HEK293T (cell line): ENCODE results near the gene BCAR3.

Source experiments
- ARNT ChIP-seq: fragments of 450-650 bp; IDR thresholded peaks from 2 replicates; pipeline ENCODE4 v1.6.1; 2017; ENCODE audit warnings: mild to moderate bottlenecking
- BHLHE40 ChIP-seq: fragments of 450-650 bp; IDR thresholded peaks from 2 replicates; pipeline ENCODE4 v1.6.1; 2016; ENCODE audit warnings: mild to moderate bottlenecking, moderate library complexity, borderline replicate concordance
- ELF4 ChIP-seq: fragments of 450-650 bp; IDR thresholded peaks from 2 replicates; pipeline ENCODE4 v1.6.1; 2017; ENCODE audit warnings: antibody characterized with exemption
- FOXA1 ChIP-seq: fragments of 450-650 bp; IDR thresholded peaks from 2 replicates; pipeline ENCODE4 v1.6.1; 2016; ENCODE audit warnings: mild to moderate bottlenecking
- FOXK2 ChIP-seq: fragments of 450-650 bp; IDR thresholded peaks from 2 replicates; pipeline ENCODE4 v1.6.1; 2016; ENCODE audit warnings: mild to moderate bottlenecking
- FOXM1 ChIP-seq: fragments of 450-650 bp; IDR thresholded peaks from 2 replicates; pipeline ENCODE4 v1.6.1; 2017; ENCODE audit warnings: mild to moderate bottlenecking, borderline replicate concordance
- HDGF ChIP-seq: fragments of 450-650 bp; IDR thresholded peaks from 2 replicates; pipeline ENCODE4 v1.6.1; 2017; ENCODE audit warnings: antibody characterized with exemption, borderline replicate concordance
- L3MBTL2 ChIP-seq: fragments of 450-650 bp; conservative IDR thresholded peaks from 2 replicates; pipeline ENCODE4 v1.6.1; 2016; ENCODE audit warnings: mild to moderate bottlenecking
- NFRKB ChIP-seq: fragments of 450-650 bp; IDR thresholded peaks from 2 replicates; pipeline ENCODE4 v1.6.1; 2016; ENCODE audit warnings: mild to moderate bottlenecking, moderate library complexity
- SP1 ChIP-seq: fragments of 450-650 bp; IDR thresholded peaks from 2 replicates; pipeline ENCODE4 v1.6.1; 2017
- SUZ12 ChIP-seq: fragments of 450-650 bp; IDR thresholded peaks from 2 replicates; pipeline ENCODE4 v1.6.1; 2016; ENCODE audit warnings: mild to moderate bottlenecking
- ZNF384 ChIP-seq: fragments of 450-650 bp; IDR thresholded peaks from 2 replicates; pipeline ENCODE4 v1.6.1; 2016
- TF ChIP-seq, protein P1 (sequence below): fragments of 450-650 bp; IDR thresholded peaks from 2 replicates; pipeline ENCODE4 v1.6.1; 2016

DNA sequence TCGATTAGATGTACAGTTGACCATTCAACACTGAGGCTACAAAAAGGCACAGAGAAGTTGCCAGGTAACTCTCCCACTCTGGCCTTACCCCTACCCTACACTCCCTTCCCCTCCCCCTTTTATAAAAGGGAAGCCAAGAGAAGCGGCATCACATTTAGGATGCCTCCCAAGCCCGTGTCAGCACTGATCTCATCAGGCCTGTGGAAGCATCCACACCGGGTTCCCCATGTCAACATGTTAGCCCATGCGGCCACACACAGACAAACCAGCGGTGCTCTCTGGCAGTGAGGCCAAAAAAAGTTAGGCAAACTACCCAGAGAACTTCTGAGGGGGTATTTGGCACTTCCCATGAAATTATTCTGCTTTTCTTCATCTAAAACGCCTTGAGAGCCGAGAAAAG is 29.9 kb downstream of the BCAR3 start:
- no peak for TF ChIP-seq ZNF384
- TF ChIP-seq SP1 = no peak
- TF ChIP-seq SUZ12 = no peak
- no peak for TF ChIP-seq FOXK2
- TF ChIP-seq FOXA1 = no peak
- TF ChIP-seq FOXM1 = no peak
- no peak for TF ChIP-seq ARNT
- TF ChIP-seq, protein P1, sequence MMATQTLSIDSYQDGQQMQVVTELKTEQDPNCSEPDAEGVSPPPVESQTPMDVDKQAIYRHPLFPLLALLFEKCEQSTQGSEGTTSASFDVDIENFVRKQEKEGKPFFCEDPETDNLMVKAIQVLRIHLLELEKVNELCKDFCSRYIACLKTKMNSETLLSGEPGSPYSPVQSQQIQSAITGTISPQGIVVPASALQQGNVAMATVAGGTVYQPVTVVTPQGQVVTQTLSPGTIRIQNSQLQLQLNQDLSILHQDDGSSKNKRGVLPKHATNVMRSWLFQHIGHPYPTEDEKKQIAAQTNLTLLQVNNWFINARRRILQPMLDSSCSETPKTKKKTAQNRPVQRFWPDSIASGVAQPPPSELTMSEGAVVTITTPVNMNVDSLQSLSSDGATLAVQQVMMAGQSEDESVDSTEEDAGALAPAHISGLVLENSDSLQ = no peak
- TF ChIP-seq ELF4 = no peak
- TF ChIP-seq BHLHE40 = no peak
- no peak for TF ChIP-seq NFRKB
- TF ChIP-seq HDGF = no peak
- no peak for TF ChIP-seq L3MBTL2
